ENCODE data around the gene TRIM61. TPM values are rescaled to one million over a fixed set of nuclear protein-coding genes. Genes with fewer than 3 reads are reported as not detected.
A peak's percentile ranks its signal among the peaks of the same experiment; 100 is the strongest.
"Not testable (repeated sequence)": the region's sequence is repeated elsewhere in the genome, so short reads cannot be mapped to it uniquely, and the experiment has no call there.

Gene TRIM61
- polyA plus RNA-seq, result 1 to 10 TPM in 1 of 4 donors, under 1 TPM in 1, not detected in 2; 0.55 to 6.2 TPM
- long read RNA-seq, donor 1, result 0 reads
- long read RNA-seq, donor 2, result 0 reads
- long read RNA-seq, donor 3, result 0 reads
- long read RNA-seq, donor 4, result 0 reads
- long read RNA-seq, donor 5, result 0 reads
- long read RNA-seq, donor 6, result 0 reads
- long read RNA-seq, donor 7, result 0 reads
- long read RNA-seq, donor 8, result 0 reads
- long read RNA-seq, donor 9, result 0 reads
- long read RNA-seq, donor 10, result 0 reads

DNA sequence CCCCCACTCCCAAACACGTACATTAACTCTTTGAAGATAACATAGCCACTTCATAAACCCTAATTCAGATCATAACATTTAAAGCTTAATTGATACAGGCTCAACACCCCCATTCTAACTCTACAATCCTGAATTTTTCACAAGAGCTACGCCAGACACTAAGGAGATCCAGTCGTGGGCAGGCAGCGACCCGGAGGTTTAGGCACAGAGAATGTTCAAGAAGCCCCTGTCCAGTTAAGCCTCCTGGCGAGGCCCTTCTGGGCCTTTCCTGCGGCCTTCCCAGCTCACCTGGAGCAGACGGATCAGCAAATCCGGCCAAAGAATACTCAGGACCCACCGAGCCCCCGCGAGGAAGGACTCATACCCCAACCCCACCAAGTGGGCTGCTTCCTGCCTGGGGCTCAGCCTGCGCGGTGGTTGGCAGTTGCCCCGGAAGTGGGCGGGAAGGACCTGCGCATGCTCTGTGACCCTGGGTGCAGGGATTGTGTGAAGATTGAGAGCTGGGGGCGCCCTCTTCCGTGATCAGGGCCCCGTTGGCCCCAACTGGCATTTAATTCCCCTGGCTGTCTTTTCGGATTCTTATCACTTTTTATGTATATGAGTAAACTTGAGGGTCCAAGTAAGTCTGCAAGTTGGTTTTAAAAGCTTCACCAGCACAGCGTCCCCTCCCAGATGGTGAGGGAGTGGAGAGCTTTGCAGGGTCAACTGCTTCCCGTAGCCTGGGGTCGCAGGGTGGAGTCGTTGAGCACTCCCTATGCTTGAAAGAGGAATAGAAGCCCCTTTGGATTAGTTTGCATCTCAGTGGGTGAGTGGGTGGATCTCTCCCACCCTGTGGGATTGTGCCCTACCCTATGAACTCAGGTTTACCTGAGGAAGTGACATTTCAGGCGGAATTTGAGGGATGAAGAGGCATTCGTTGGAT, at the start of gene TRIM61:
TRIM61 (minus strand) TSS at position 415 of the 922 bp plus-strand sequence. CDS start 7,655 bp downstream, outside the sequence.
- FAIRE-seq (no peak), DNase-seq (peak in 1 of 2 donors; percentile 83)
- H3K4me3 ChIP-seq (ENCODE audit: low read depth in 1 of 3, low read length in 3 of 3), result peak within 1 kb of the TSS; percentile 9 to 83 (median 45)
- H3K9me3 ChIP-seq (ENCODE audit: control insufficient read depth in 2 of 2, insufficient read depth in 1 of 2, low read depth in 1 of 2, low read length in 1 of 2), result no peaks in the 10 kb centered on the region
- 17 to 39% (median 31%) methylated on average over 27 of the region's 27 CpGs for WGBS, 3 donors
- peaks cover 0 to 6% (median 0%) of the 10 kb centered on the region in 3 donors for H3K36me3 ChIP-seq (ENCODE audit: control insufficient read depth in 3 of 3, insufficient read depth in 2 of 3, low read depth in 1 of 3, low read length in 3 of 3)
- peak within 1 kb of the TSS in 1 of 3 donors; percentile 52 for H3K27ac ChIP-seq (ENCODE audit: low read depth in 1 of 3, low read length in 2 of 3)
- H3K27me3 ChIP-seq (ENCODE audit: control insufficient read depth in 3 of 3, insufficient read depth in 3 of 3, low read length in 3 of 3), result no peaks in the 10 kb centered on the region
- H3K4me1 ChIP-seq (ENCODE audit: control insufficient read depth in 3 of 3, insufficient read depth in 2 of 3, low read depth in 1 of 3, low read length in 2 of 3), result peaks cover 0 to 5% (median 3%) of the 10 kb centered on the region in 3 donors

- H3K4me1 ChIP-seq (ENCODE audit: control insufficient read depth in 3 of 3, insufficient read depth in 2 of 3, low read depth in 1 of 3, low read length in 2 of 3); H3K27ac ChIP-seq (ENCODE audit: low read depth in 1 of 3, low read length in 2 of 3); FAIRE-seq; H3K36me3 ChIP-seq (ENCODE audit: control insufficient read depth in 3 of 3, insufficient read depth in 2 of 3, low read depth in 1 of 3, low read length in 3 of 3); H3K27me3 ChIP-seq (ENCODE audit: control insufficient read depth in 3 of 3, insufficient read depth in 3 of 3, low read length in 3 of 3); H3K4me3 ChIP-seq (ENCODE audit: low read depth in 1 of 3, low read length in 3 of 3); DNase-seq; H3K9me3 ChIP-seq (ENCODE audit: control insufficient read depth in 2 of 2, insufficient read depth in 1 of 2, low read depth in 1 of 2, low read length in 1 of 2): not testable (repeated sequence)
- WGBS, 3 donors, result 90 to 94% (median 92%) methylated on average over 8 of the region's 8 CpGs
These were observed 48.3 kb upstream of the TRIM61 start for GRCh38 chr4:165025782-165026181.

DNA sequence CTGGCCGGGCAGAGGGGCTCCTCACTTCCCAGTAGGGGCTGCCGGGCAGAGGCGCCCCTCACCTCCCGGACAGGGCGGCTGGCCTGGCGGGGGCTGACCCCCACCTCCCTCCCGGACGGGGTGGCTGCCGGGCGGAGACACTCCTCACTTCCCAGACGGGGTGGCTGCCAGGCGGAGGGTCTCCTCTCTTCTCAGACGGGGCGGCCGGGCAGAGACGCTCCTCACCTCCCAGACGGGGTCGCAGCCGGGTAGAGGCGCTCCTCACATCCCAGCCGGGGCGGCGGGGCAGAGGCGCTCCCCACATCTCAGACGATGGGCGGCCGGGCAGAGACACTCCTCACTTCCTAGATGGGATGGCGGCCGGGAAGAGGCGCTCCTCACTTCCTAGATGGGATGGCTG, 42.5 kb upstream of the TRIM61 start:
- H3K4me3 ChIP-seq (ENCODE audit: low read depth in 1 of 3, low read length in 3 of 3); H3K27me3 ChIP-seq (ENCODE audit: control insufficient read depth in 3 of 3, insufficient read depth in 3 of 3, low read length in 3 of 3); FAIRE-seq; H3K36me3 ChIP-seq (ENCODE audit: control insufficient read depth in 3 of 3, insufficient read depth in 2 of 3, low read depth in 1 of 3, low read length in 3 of 3); H3K4me1 ChIP-seq (ENCODE audit: control insufficient read depth in 3 of 3, insufficient read depth in 2 of 3, low read depth in 1 of 3, low read length in 2 of 3); H3K9me3 ChIP-seq (ENCODE audit: control insufficient read depth in 2 of 2, insufficient read depth in 1 of 2, low read depth in 1 of 2, low read length in 1 of 2); H3K27ac ChIP-seq (ENCODE audit: low read depth in 1 of 3, low read length in 2 of 3); DNase-seq: not testable (repeated sequence)
- 85 to 97% (median 95%) methylated on average over 10 to 30 of the region's 30 CpGs for WGBS, 3 donors

DNA sequence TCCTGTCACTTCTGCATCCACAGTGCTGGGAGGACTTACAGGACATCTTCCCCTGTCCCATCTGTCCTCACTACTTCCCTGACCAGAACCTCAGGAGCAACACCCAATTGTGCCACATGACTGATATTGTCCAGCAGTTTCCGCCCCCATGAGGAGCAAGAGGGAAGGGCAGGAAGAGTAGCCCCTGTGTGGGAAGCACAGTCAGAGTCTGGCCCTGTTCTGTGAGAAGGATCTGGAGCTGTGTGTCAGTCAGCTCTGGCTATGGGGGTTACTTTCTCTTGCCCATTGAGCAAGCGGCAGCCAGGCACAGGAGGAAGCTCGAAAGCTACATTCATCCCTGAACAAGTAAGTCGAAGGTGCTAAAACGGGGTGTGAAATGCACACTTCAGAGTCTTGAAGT, 39.5 kb upstream of the TRIM61 start:
- H3K27me3 ChIP-seq (ENCODE audit: control insufficient read depth in 3 of 3, insufficient read depth in 3 of 3, low read length in 3 of 3), result no peaks in the 10 kb centered on the region
- no peak for DNase-seq
- H3K4me3 ChIP-seq (ENCODE audit: low read depth in 1 of 3, low read length in 3 of 3), result no peak overlapping the region
- H3K27ac ChIP-seq (ENCODE audit: low read depth in 1 of 3, low read length in 2 of 3), result no peak overlapping the region
- no peaks in the 10 kb centered on the region for H3K9me3 ChIP-seq (ENCODE audit: control insufficient read depth in 2 of 2, insufficient read depth in 1 of 2, low read depth in 1 of 2, low read length in 1 of 2)
- no peaks in the 10 kb centered on the region for H3K4me1 ChIP-seq (ENCODE audit: control insufficient read depth in 3 of 3, insufficient read depth in 2 of 3, low read depth in 1 of 3, low read length in 2 of 3)
- FAIRE-seq, result no peak
- no peaks in the 10 kb centered on the region for H3K36me3 ChIP-seq (ENCODE audit: control insufficient read depth in 3 of 3, insufficient read depth in 2 of 3, low read depth in 1 of 3, low read length in 3 of 3)
- 54 to 59% (median 58%) methylated on average over 5 of the region's 5 CpGs for WGBS, 3 donors

- H3K9me3 ChIP-seq (ENCODE audit: control insufficient read depth in 2 of 2, insufficient read depth in 1 of 2, low read depth in 1 of 2, low read length in 1 of 2), result no peaks in the 10 kb centered on the region
- no peaks in the 10 kb centered on the region for H3K4me1 ChIP-seq (ENCODE audit: control insufficient read depth in 3 of 3, insufficient read depth in 2 of 3, low read depth in 1 of 3, low read length in 2 of 3)
- peaks cover 0 to 4% (median 0%) of the 10 kb centered on the region in 3 donors for H3K27me3 ChIP-seq (ENCODE audit: control insufficient read depth in 3 of 3, insufficient read depth in 3 of 3, low read length in 3 of 3)
- FAIRE-seq, result no peak
- H3K4me3 ChIP-seq (ENCODE audit: low read depth in 1 of 3, low read length in 3 of 3), result no peak overlapping the region
- DNase-seq, result no peak
- no peak overlapping the region for H3K27ac ChIP-seq (ENCODE audit: low read depth in 1 of 3, low read length in 2 of 3)
- H3K36me3 ChIP-seq (ENCODE audit: control insufficient read depth in 3 of 3, insufficient read depth in 2 of 3, low read depth in 1 of 3, low read length in 3 of 3), result no peaks in the 10 kb centered on the region
These were observed 36.2 kb upstream of the TRIM61 start for GRCh38 chr4:165013691-165014090.

- H3K9me3 ChIP-seq (ENCODE audit: control insufficient read depth in 2 of 2, insufficient read depth in 1 of 2, low read depth in 1 of 2, low read length in 1 of 2), result no peaks in the 10 kb centered on the region
- DNase-seq (no peak), FAIRE-seq (no peak)
- WGBS, 3 donors, result 75 to 86% (median 82%) methylated on average over 5 of the region's 5 CpGs
- no peaks in the 10 kb centered on the region for H3K4me1 ChIP-seq (ENCODE audit: control insufficient read depth in 3 of 3, insufficient read depth in 2 of 3, low read depth in 1 of 3, low read length in 2 of 3)
- H3K27me3 ChIP-seq (ENCODE audit: control insufficient read depth in 3 of 3, insufficient read depth in 3 of 3, low read length in 3 of 3), result peaks cover 0 to 4% (median 0%) of the 10 kb centered on the region in 3 donors
- H3K36me3 ChIP-seq (ENCODE audit: control insufficient read depth in 3 of 3, insufficient read depth in 2 of 3, low read depth in 1 of 3, low read length in 3 of 3), result no peaks in the 10 kb centered on the region
- H3K27ac ChIP-seq (ENCODE audit: low read depth in 1 of 3, low read length in 2 of 3), result no peak overlapping the region
- no peak overlapping the region for H3K4me3 ChIP-seq (ENCODE audit: low read depth in 1 of 3, low read length in 3 of 3)
These were observed 33.9 kb upstream of the TRIM61 start for GRCh38 chr4:165011403-165011802.

GRCh38 chr4:165010991-165011390, 33.5 kb upstream of the TRIM61 start:
- Histone ChIP-seq H3K9me3 (ENCODE audit: control insufficient read depth in 2 of 2, insufficient read depth in 1 of 2, low read depth in 1 of 2, low read length in 1 of 2) (no peaks in the 10 kb centered on the region), H3K4me1 (ENCODE audit: control insufficient read depth in 3 of 3, insufficient read depth in 2 of 3, low read depth in 1 of 3, low read length in 2 of 3) (no peaks in the 10 kb centered on the region), H3K36me3 (ENCODE audit: control insufficient read depth in 3 of 3, insufficient read depth in 2 of 3, low read depth in 1 of 3, low read length in 3 of 3) (no peaks in the 10 kb centered on the region), H3K27ac (ENCODE audit: low read depth in 1 of 3, low read length in 2 of 3) (no peak overlapping the region), H3K4me3 (ENCODE audit: low read depth in 1 of 3, low read length in 3 of 3) (no peak overlapping the region), H3K27me3 (ENCODE audit: control insufficient read depth in 3 of 3, insufficient read depth in 3 of 3, low read length in 3 of 3) (peaks cover 0 to 4% (median 0%) of the 10 kb centered on the region in 3 donors)
- WGBS, 3 donors, result 76 to 79% (median 77%) methylated on average over 8 of the region's 8 CpGs
- no peak for DNase-seq
- no peak for FAIRE-seq

- no peaks in the 10 kb centered on the region for H3K9me3 ChIP-seq (ENCODE audit: control insufficient read depth in 2 of 2, insufficient read depth in 1 of 2, low read depth in 1 of 2, low read length in 1 of 2)
- H3K27me3 ChIP-seq (ENCODE audit: control insufficient read depth in 3 of 3, insufficient read depth in 3 of 3, low read length in 3 of 3), result peaks cover 0 to 4% (median 0%) of the 10 kb centered on the region in 3 donors
- no peak for FAIRE-seq
- no peak for DNase-seq
- H3K4me3 ChIP-seq (ENCODE audit: low read depth in 1 of 3, low read length in 3 of 3), result no peak overlapping the region
- WGBS, 3 donors, result 76 to 84% (median 78%) methylated on average over 2 of the region's 2 CpGs
- H3K27ac ChIP-seq (ENCODE audit: low read depth in 1 of 3, low read length in 2 of 3), result no peak overlapping the region
- no peaks in the 10 kb centered on the region for H3K4me1 ChIP-seq (ENCODE audit: control insufficient read depth in 3 of 3, insufficient read depth in 2 of 3, low read depth in 1 of 3, low read length in 2 of 3)
- H3K36me3 ChIP-seq (ENCODE audit: control insufficient read depth in 3 of 3, insufficient read depth in 2 of 3, low read depth in 1 of 3, low read length in 3 of 3), result no peaks in the 10 kb centered on the region
These were observed 33.0 kb upstream of the TRIM61 start for GRCh38 chr4:165010487-165010886.
